Renal cortical epithelial cell (primary cell): ENCODE measurements around the gene ERBIN. TPM values are rescaled to one million over a fixed set of nuclear protein-coding genes. Genes with fewer than 3 reads are reported as not detected.
A peak's percentile ranks its signal among the peaks of the same experiment; 100 is the strongest.
"Not testable (repeated sequence)": the region's sequence is repeated elsewhere in the genome, so short reads cannot be mapped to it uniquely, and the experiment has no call there.

Experiments used
- DNase-seq: peaks from one replicate; pipeline ENCODE4 v3.0.0-alpha.2; 2011; ENCODE audit warnings: low read depth
- total RNA-seq: library from RNA; depleted of rRNA; stranded (reverse); fragments of >200 nt; gene quantifications from 2 replicates; pipeline ENCODE4 v1.2.3, GENCODE V29; 2014

Gene ERBIN
- total RNA-seq, result 104 and 108 TPM in 2 replicates

- peak; percentile 77 for DNase-seq
Observed at GRCh38 chr5:65926276-65926783, at the start of gene ERBIN. Gene ERBIN, plus strand, starts transcription at chr5:65926575. Its CDS starts 66,144 bp downstream, at chr5:65992719.

- no peak for DNase-seq
Observed at GRCh38 chr5:65876970-65877369, 49.4 kb upstream of the ERBIN start.

- DNase-seq, result peak; percentile 88
Observed at GRCh38 chr5:65879668-65880256, 46.6 kb upstream of the ERBIN start.

- no peak for DNase-seq
Observed at GRCh38 chr5:65880496-65881072, 45.8 kb upstream of the ERBIN start.

- no peak for DNase-seq
Observed at GRCh38 chr5:65882278-65882677, 44.1 kb upstream of the ERBIN start.

- no peak for DNase-seq
Observed at GRCh38 chr5:65883461-65883860, 42.9 kb upstream of the ERBIN start.

GRCh38 chr5:65886387-65886786 lies 40.0 kb upstream of the ERBIN start:
- no peak for DNase-seq

GRCh38 chr5:65892024-65892423 lies 34.4 kb upstream of the ERBIN start:
- DNase-seq, result not testable (repeated sequence)

- DNase-seq, result no peak
Observed at GRCh38 chr5:65892801-65893200, 33.6 kb upstream of the ERBIN start.

- DNase-seq, result no peak
Observed at GRCh38 chr5:65893749-65894430, 32.5 kb upstream of the ERBIN start.

- no peak for DNase-seq
Observed at GRCh38 chr5:65895891-65896290, 30.5 kb upstream of the ERBIN start.

GRCh38 chr5:65900746-65901145 lies 25.6 kb upstream of the ERBIN start:
- DNase-seq, result no peak

- DNase-seq, result no peak
Observed at GRCh38 chr5:65902104-65902503, 24.3 kb upstream of the ERBIN start.

- DNase-seq, result no peak
Observed at GRCh38 chr5:65903581-65903980, 22.8 kb upstream of the ERBIN start.

GRCh38 chr5:65906256-65906655 lies 20.1 kb upstream of the ERBIN start:
- no peak for DNase-seq

- DNase-seq, result peak; percentile 77
Observed at GRCh38 chr5:65907135-65907534, 19.2 kb upstream of the ERBIN start.

GRCh38 chr5:65910711-65911110 lies 15.7 kb upstream of the ERBIN start:
- no peak for DNase-seq

- no peak for DNase-seq
Observed at GRCh38 chr5:65912311-65912710, 14.1 kb upstream of the ERBIN start.

GRCh38 chr5:65913519-65913918 lies 12.9 kb upstream of the ERBIN start:
- no peak for DNase-seq

GRCh38 chr5:65914641-65915196 lies 11.7 kb upstream of the ERBIN start:
- peak; percentile 74 for DNase-seq

GRCh38 chr5:65915661-65916060 lies 10.7 kb upstream of the ERBIN start:
- DNase-seq, result not testable (repeated sequence)

GRCh38 chr5:65916066-65916465 lies 10.3 kb upstream of the ERBIN start:
- no peak for DNase-seq

- peak; percentile 60 for DNase-seq
Observed at GRCh38 chr5:65916636-65917035, 9.7 kb upstream of the ERBIN start.
